HG03439 (cell line): ENCODE measurements around the gene NR4A1.

Source experiments
- ATAC-seq: cut with Tn5 transposase; IDR thresholded peaks from one replicate; pipeline ENCODE4 v1.9.1; 2021; ENCODE audit warnings: mild to moderate bottlenecking, moderate library complexity; ENCODE audit not compliant: unreplicated experiment

NR4A1 gene

DNA sequence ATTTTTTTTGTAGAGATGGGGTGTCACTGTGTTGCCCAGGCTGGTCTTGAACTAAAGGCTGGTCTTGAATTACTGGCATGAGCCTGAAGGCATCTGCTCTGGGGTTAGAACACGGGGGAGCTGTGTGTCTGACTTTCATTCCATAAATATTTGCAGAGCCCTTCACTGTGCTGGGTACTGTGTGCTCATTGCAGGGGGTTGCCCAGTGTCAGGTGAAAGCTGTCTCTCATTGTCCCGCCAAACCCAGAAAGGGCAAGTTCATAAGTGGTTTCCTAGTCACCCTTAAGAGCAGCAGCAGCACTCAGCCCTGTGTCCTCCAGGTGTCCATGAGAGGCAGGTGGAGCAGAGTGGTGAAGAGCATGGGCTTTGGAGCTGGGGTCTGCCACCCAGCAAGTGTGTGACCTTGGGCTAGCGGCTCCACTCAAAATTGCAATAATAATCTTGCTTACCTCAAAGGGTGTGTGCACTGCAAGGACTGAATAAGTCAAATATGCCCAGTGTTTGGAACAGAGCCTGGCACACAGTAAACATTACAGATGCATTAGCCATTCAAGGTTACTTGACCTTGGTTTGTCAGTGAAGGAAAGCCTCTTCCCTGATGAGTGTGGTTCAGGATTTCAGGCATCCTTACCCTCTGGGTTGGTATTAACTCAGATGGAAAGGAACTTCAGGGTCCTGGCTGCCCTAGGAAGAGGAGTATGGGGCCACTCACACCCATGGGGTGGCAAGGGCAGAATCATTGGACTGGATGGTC lies 23.9 kb downstream of the NR4A1 start:
- ATAC-seq = no peak

GRCh38 chr12:52076811-52077210 lies 25.6 kb downstream of the NR4A1 start:
- no peak for ATAC-seq

DNA sequence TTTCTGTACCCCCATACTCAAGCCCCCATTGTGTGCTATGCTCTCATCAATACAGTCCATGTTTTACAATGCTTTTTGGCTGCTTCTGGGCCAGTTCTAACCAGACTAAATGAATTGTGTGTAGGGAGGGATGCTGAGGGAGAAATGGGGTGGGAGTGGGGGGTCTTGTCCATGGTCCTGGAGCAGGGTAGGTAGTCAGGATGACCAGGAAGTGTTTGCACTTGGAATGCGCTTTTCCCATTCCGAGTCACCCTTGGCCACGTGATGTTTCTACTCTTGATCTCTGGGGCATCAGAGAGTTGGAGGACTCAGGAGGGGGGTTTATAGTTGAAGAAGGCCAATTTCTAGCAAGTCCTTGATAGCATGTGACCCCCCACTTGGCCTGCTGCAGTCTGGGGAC lies 27.0 kb downstream of the NR4A1 start:
- ATAC-seq = no peak

GRCh38 chr12:52079576-52080402 lies 28.5 kb downstream of the NR4A1 start, which contains the start of gene SMIM41:
TSS of gene SMIM41 (plus strand) at chr12:52079704. CDS start at chr12:52079780, 76 bp downstream.
- no peak for ATAC-seq

GRCh38 chr12:52080403-52081251 lies 29.4 kb downstream of the NR4A1 start:
- no peak for ATAC-seq

- no peak for ATAC-seq
These were observed 30.1 kb downstream of the NR4A1 start for GRCh38 chr12:52081263-52081733.

GRCh38 chr12:52082026-52082668 lies 30.9 kb downstream of the NR4A1 start:
- ATAC-seq = no peak

- ATAC-seq = no peak
These were observed 31.4 kb downstream of the NR4A1 start for GRCh38 chr12:52082669-52082987.

DNA sequence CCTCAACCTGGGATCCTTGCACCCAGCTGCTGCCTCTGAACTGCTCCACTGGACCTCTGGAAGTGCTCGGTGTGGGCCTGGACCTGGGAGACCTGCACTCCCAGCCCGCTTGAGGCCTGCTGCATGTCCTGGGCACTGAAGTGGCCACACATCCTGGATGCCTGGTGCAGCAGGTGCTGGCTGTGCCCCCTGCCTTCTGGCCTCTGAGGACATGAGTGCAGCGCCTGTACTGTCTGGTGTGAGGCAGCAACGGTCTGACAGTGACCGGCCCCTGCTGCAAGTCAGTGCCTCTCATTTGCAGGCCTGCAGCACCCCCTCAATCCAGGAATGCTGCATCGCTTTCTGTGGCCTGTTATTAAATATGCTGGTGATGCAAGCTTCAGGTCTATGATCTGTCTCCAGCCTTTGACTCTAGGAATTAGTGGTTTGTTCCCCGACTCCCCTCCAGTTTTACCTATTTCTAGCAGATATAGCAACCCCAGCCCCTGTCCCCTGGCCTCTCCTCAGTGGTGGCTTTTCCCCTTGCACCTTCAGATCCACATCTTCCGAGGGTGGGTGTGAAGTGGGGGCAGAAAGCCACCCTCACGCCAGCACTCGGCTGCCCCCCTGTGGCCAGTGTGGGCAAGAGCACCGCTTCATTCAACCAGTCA lies 31.9 kb downstream of the NR4A1 start:
- ATAC-seq = peak; percentile 55

DNA sequence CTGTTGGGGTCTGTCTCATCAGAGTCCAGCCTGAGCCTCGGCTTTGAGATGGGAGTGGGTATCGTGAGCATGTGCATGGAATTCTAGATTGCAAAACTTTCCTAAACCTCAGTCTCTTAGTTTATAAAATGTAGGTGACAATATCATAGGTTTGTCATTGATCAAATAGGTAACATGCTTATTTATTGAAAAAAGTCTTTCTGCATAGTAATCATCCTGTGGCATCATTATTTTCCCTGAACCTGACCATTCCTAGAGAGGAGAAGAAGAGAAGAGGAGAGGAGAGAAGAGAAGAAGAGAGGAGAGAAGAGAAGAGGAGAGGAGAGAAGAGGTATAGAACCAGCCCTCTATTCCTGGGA lies 32.4 kb downstream of the NR4A1 start:
- no peak for ATAC-seq

DNA sequence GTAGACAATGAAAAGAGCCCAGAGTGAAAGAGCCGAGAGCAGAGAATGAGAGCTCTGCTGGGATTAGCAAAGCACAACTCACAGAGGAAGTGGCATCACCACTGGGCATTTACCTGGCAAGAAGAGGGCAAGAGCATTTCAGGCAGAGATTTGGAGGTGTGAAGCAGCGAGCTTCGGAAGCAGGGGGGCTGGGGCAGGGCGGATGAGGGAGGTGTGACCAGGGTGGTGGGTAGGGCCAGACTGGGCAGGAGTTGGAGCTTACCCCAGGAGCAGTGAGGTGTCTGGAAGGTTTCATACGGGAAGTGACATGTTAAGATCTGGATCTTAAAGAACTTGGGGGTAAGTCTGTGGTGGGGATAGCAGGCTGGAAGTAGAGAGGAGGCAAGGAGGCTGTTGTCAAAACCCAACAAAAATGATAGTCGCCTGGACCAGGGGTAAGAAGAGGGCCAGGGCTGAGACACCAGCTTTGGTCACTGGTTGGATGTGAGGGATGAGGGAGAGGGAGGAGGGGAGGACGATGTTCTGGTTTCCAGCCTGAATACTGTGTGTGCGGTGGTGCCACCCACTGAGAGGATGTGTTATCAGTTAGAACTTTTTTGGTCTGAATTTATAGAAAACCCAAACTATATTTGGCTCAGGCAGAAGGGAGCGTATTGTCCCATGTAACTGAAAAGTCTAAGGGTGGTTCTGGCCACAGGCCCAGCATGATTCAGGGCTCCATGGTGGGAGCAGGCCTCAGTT lies 33.4 kb downstream of the NR4A1 start:
- no peak for ATAC-seq

DNA sequence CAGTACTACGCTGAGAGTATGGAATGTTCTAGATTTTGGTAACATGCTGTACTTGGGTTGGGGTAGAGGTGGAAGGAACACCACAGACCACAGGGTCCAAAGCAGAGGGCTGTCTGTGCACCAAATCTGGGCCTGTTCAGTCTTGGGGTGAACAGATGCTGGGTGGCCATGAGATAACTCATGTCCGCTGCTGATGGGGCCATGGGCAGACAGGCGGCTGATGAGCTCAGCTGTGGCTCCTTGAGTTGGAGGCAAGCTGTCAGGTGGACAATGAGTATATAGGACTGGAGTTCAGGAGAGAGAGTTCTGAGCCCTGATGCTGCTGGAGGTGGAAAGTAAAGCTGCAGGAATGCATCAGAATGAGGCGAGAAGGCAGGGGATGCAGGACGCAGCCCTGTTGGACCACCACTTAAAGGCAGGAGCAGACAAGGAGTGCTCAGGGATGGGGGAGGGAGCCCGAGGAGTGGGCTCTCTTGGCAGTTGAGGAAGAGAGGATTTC lies 34.5 kb downstream of the NR4A1 start:
- ATAC-seq = no peak

- ATAC-seq = no peak
These were observed 35.1 kb downstream of the NR4A1 start for GRCh38 chr12:52086366-52086765.

DNA sequence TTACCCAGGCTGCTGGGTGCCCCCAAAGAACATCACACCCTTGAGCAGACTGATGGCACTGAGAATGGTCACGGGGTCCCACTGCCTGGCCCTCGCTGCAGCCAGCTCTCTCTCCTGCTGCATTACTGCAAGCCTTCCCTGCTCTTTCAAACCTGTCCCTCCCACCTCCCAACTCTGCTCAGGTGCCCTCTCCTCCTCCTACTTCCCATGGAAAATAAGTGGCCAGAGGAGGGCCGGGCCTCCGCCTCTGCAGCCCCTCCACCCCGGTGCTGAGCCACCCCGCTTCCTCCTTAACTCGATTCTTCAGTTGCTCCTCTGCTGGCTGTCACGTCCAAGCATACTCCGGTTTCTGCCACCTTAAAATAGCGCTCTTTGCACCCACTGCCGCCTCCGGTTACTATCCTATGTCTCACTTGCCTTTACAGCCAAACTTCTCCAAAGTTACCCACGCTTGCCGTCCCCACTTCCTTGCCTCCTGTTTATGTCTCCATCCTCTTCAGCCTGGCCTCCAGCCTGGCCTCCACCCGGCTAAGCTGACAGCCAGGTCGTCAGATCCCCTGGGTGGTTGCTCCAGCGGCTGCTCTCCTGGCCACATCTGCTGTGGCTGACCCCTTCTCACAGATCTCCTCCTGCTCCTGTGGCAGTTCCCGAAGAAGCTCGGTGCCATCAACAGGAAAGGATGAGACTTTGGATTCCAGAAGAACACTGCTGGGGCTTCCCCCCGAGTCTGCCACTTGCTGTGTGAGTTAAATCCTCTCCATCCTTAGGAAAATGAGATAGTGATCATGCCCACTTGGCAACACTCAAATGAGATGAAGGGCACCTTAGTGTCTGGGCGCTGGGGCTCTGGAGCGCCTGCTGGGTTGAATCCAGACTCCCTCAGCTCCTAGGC lies 35.9 kb downstream of the NR4A1 start:
- ATAC-seq = no peak

DNA sequence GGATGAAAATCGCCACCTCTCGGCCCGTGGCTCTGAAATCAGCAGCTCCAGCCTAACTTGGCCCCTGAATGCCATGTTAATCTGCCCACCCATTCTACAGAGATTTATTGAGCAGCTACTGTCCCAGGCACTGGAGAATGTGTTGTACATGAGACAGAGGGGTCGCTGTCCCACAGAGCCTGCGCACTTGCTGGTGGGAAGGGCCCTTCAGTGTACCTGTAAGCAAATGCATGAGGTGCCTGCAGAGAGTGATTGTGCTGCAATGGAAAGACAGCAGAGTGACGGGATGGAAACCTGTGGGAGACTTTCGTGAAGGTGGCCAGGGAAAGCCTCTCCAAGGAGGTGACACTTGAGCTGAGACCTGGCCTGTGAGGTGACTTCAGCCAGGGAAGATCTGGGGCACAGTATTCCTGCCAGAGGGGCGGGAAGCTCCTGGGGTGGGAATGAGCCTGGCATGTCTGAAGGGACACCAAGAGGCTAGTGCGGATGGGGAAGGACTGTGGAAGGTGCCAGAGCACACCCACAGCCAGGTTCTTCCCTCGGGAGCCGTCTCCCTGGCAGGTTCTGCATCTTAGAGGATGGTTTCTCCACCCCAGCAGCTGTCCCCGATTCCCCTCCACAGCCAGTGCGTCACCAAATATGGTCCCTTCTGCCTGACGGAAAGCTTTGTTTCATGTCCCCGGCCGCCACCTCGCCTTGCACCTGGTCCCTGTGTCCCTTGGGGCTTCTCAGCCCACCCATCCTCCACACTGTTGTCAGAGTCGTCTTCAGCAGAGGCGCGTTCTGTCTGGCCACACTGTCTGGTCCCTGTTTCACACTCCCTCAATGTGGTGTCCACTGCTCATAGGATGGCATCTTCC lies 36.9 kb downstream of the NR4A1 start:
- ATAC-seq = no peak

DNA sequence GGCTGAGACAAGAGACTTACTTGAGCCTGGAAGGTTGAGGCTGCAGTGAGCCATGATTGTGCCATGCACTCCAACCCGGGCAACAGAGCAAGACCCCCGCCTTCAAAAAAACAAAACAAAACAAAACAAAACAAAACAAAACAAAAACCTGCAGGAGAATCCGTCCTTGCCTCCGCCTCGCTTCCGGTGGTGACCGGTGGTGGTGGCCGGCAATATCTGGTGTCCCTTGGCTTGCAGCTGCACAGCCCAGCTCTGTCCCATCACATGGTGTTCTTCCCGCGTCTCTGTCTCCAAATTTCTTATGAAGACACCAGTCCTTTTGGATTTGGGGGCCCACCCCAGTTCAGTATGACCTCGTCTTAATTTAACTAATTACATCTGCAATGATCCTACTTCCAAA lies 38.2 kb downstream of the NR4A1 start:
- no peak for ATAC-seq

DNA sequence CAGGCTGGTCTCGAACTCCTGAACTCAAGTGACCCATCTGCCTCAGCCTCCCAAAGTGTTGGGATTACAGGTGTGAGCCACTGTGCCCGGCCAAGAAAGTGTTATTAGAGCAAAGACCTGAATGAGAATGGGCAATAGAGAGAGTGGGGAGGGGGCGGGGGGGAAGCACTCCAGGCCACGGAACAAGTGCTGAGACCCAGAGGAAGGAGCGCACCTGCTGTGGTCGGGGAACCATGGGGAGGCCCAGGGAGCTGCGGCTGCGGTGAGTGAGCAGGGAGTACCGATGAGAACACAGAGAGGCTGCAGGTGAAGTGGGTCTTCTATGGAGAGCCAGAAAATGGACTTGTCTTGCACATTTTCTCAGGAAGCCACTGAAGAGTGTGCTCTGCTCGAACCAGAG lies 39.0 kb downstream of the NR4A1 start:
- ATAC-seq = no peak

DNA sequence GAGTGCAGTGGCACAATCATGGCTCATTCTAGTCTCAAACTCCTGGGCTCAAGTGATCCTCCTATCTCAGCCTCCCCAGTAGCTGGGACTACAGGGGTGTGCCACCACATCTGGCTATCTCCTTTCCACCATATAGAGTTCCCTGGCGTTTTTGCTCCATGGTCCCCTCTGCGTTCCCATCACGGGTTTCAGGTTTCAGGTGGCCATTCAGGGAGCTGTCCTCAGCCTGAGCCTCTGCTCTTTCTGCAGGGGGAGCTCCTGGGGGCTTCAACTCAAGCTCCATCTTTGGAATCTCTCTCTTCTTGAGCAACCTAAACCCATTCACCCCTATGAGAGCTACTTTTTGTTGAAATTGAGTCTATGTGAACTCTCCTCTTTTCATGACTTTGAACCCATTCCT lies 39.8 kb downstream of the NR4A1 start:
- ATAC-seq = no peak
